HG03571 (cell line): ENCODE results near the gene TECPR1.

Experiments used
- ATAC-seq: cut with Tn5 transposase; IDR thresholded peaks from one replicate; pipeline ENCODE4 v1.9.1; 2021; ENCODE audit not compliant: unreplicated experiment

TECPR1 gene

DNA sequence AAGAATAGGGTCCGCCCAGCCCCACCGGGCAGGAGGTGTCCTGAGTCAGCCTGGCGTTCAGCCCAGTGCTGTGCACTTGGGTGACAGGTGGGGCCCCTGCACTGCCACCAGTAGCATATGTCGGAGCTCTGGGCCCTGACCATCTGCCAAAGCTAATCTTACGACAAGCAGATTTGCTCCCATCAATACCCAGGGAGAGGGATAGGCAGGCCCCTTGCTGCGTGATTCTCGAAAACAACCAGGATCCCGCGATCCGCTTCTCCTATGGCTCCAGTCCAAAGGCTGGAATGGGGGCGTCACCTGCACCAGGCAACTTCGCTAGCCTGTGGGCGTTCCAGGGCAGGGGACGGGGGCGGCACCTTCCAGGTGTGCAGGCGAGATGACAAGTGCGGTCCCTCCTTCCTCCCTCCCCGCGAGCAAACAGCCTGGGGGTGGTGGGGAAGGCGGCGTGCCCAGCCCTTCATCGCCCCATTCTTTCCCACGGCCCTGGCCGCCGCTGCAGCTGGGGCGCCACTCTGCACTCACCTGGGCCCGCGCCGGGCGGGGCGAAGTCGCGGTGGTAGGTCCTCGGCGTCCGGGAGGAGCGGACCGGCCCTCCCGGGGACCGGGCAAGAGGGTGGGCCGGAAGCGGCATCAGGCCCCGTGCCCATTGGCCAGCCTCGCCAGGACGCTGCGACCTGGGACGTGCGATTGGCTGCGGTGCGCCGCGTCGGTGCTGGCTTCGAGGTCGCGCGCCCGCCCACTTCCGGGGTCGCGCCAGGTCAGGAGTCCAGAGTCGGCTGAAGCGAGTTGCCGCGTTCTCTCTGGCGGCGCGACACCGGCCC, at the start of gene TECPR1:
Gene TECPR1 (minus strand): TSS at position 632 of the 824 bp plus-strand sequence. CDS start 6,086 bp downstream, outside the sequence.
- peak; percentile 98 for ATAC-seq

DNA sequence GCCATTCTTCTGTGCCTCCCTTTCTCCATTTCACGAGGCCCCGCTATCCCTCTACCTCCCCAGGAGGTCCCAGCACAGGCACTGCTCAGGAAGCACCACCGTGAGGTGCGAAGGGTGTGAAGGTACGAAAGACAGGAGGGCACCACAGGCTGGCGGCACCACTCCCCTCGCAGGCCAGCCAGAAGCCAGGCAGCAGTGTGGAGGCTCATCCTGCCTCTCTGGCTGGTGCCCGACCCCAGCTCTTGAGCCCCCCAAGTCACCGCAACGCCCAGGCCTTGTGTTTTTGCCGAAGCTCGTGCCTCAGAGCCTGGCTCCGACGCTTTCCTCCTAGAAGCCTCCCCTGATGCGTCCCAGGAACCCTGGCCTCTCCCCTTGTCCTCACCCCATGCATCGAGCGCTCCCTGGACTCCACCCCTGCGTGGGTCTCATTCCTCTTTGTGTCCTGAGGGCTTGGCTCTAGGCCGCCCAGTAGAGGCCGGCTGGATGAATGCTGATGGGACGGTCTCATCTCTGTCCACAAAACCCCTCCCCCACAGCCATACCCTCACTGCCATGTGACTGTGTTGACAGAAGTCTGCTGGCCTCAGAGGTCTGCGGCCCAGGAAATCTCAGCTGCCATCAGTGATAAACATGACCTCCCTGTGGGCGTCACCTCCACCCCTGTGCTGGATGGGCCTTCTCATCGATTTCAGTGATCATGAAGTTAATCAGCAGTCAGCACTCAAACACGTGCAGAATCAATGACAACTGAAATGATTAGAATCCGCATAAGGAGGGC, 48.8 kb upstream of the TECPR1 start:
- no peak for ATAC-seq

DNA sequence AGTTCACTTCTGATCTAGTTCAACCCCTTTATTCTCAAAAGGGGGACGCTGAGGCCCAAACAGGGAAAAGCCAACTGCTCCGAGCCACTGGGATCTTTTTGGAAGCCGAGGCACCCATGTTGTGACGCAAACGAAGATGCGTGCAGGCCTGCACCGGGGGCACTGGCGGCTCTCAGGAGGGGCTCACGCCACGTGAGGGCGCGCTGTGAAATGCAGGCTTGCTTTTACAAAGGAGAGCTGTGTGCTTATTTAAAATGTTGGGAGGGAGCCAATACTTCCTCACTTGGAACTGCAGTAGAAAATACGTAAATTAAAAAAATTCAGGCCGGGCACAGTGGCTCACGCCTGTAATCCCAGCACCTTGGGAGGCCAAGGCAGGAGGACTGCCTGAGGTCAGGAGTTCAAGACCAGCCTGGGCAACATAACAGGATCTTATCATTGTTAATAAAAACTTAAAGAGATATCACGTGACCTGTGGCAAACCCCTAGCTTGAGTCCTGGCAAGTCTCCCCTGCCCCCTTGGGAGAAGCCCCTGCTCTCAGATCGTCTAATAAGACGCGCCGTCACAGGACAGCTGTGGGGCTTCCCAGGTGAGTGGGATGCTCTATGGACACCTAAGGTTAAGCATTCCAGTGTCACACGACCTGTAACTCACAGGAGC, 45.7 kb upstream of the TECPR1 start:
- no peak for ATAC-seq

GRCh38 chr7:98296833-98297232, 44.8 kb upstream of the TECPR1 start:
- ATAC-seq, result no peak

GRCh38 chr7:98295467-98296192, 43.6 kb upstream of the TECPR1 start:
- no peak for ATAC-seq

- peak; percentile 71 for ATAC-seq
These were observed 42.9 kb upstream of the TECPR1 start for GRCh38 chr7:98294798-98295382.

- ATAC-seq, result no peak
These were observed 42.3 kb upstream of the TECPR1 start for GRCh38 chr7:98294326-98294725.

GRCh38 chr7:98293746-98294145, 41.7 kb upstream of the TECPR1 start:
- no peak for ATAC-seq

DNA sequence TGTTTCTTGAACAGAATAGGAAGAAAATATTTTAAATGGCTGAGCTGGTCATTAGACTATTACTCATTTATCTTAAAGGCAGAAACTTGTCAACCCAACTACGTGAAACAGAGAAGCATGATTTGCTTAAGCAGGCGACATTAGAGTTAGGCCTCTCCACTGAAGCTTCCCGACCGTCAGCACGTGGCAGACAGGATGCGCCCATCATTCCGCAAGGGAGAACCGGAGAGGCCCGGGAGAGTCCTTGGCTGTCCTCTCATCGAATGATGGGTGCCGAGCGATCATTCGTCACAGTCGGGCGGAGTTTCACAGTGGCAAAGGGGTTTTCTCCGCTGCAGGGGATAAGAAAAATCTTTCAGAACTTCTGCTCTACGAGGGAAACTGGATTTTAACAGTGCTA, 41.2 kb upstream of the TECPR1 start:
- no peak for ATAC-seq

DNA sequence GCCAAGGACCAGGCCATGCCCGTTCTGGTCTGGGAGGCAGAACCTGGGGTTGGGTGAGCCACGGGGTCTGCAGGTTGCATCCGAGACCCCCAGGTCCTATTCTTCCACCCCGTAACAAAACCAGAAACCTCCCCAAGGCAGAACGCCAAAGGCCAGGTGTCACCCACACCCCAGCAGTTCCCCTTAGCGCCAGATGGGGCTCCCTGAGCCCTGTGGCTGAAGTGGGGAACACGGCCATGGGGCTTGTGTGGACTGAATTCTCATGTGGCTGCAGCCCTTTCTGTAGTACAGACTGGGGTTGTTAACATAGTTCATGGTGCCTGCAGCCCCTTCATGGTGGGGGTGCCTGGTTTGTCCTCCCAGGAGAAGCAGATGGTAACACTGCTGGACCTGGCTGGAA, 39.7 kb upstream of the TECPR1 start:
- no peak for ATAC-seq

DNA sequence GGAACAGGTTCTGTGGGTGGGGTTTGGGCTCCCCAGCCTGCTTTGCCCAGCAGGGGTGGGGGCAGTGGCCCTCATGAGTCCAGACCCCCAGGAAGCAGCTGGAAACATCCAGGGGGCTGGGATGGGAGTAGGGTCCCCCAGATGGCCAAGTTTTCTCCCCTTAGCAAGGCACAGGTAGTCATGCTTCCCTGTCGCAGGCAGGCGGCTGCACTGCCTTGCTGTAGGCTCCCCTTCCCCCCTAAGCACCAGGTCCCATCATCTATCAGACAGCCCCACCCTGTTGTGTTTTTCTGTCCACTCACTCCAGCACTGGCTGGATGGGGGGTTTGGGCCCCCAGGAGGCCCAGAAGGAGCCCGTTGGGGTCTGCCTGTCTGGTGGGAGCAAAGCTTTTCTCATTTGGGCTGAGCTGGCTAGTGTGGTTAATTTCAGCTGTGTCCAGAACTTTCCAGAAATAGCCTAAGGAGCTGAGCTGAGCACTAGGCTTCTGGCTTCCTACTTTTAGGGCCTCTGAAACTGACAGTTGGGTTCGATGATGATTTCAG, 37.4 kb upstream of the TECPR1 start:
- ATAC-seq, result no peak

DNA sequence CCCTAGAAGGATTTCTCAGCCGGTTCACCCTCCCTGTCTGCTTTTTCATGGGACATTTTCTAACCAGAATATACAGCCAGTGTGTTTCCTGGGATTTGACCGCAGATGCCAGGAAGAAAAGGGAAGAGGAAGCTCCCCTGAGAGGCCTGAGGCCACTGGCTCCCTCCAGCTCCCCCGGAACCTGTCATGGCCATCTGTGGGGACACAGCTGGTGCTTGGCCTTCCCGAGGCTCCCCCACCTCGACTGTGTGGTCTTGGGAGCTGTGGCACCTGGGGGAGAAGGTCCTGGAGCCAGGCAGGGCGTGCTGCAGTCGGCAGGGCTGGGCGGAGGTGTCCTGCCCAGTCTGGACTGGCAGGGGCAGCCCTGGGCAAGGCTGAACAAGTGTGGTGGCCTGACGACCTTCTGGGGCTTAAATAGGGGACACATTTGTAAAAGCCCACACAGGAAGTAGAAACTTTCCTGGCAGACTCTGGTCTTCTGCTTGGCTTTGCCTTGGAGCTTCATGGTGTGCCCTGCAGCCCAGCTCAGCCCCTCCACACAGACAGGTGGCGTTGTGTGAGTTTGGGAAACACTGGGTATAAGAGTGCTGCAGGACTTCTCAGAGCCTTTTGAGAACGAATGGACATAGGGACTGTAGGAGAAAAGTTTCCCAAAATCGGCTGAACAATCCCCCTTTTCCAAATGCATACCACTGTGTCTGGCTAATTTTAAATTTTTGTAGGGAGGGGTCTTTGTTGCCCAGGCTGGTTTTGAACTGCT, 36.2 kb upstream of the TECPR1 start:
- no peak for ATAC-seq

- ATAC-seq, result no peak
These were observed 35.5 kb upstream of the TECPR1 start for GRCh38 chr7:98287486-98287959.

- ATAC-seq, result no peak
These were observed 34.9 kb upstream of the TECPR1 start for GRCh38 chr7:98286701-98287485.

- no peak for ATAC-seq
These were observed 34.1 kb upstream of the TECPR1 start for GRCh38 chr7:98286093-98286539.

GRCh38 chr7:98285157-98286092, 33.4 kb upstream of the TECPR1 start:
- ATAC-seq, result no peak

DNA sequence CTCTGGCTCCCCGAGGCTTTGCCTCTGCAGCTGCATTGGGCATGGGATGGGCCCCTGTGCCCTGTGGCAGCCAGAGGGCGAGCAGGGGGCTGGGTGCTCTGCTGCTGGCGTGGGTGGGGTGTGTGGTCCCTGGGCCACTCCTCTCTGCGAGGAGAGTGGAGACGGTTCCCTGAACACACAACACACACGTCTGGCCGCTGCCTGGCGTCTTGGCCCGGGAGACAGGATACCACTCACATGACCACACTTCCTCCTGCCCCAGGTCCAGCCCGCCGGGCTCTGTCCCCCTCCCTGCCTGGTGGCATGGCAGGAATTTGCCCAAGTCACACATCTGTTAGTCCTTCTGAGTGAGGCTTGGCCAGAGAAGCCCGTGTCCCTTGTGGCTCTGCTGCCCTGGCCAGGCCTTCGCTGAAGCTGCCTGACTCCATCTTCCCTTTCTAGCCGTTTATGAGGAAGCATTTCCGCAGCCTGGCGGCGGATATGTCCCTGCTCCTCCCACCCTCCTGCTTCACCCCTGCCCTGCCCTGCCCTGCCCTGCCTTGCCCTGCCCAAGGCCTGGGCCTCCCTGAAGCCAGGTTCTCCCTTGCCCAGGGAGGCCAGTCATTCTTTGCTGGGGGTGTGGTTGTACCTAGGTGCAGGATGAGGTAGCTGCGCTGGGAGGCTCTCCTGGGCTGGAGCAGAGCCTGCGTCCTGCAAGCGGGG, 32.5 kb upstream of the TECPR1 start:
- no peak for ATAC-seq
